Breast epithelium (tissue), 4 donors: ENCODE results near the gene ZNF780B. TPM values are rescaled to one million over a fixed set of nuclear protein-coding genes. Genes with fewer than 3 reads are reported as not detected.
A peak's percentile ranks its signal among the peaks of the same experiment; 100 is the strongest.

Experiments used
- DNase-seq, 2 donors: peaks; one replicate each; pipeline ENCODE4 v3.0.0-alpha.2; 2019; ENCODE audit warnings: low spot score in 2 of 2
- H3K27ac ChIP-seq, 2 donors: fragments of 200-600 bp; sonication (generic) in 1 of 2; one replicate each; pipeline ENCODE4 v1.5.1; 2016 to 2019; ENCODE audit warnings: mild to moderate bottlenecking in 1 of 2
- H3K27me3 ChIP-seq, 2 donors: fragments of 200-600 bp; sonication (generic) in 1 of 2; one replicate each; pipeline versions ENCODE4 v1.5.1 to v1.6.0; 2017 to 2019; ENCODE audit warnings: control low read depth in 1 of 2, mild to moderate bottlenecking in 1 of 2
- H3K36me3 ChIP-seq: fragments of 200-600 bp; one replicate; pipeline ENCODE4 v1.5.1; 2019
- H3K4me1 ChIP-seq, 2 donors: fragments of 200-600 bp; sonication (generic); one replicate each; pipeline ENCODE4 v1.5.1; 2016 to 2019; ENCODE audit warnings: control low read depth in 1 of 2
- H3K4me3 ChIP-seq, 3 donors: fragments of 200-600 bp; sonication (generic); 1 replicate in 2 of 3; 2 replicates in 1 of 3; pipeline ENCODE4 v1.5.1; 2016 to 2019; ENCODE audit warnings: mild to moderate bottlenecking in 3 of 3, moderate library complexity in 2 of 3
- H3K9me3 ChIP-seq, 2 donors: fragments of 200-600 bp; sonication (generic) in 1 of 2; one replicate each; pipeline ENCODE4 v1.5.1; 2016 to 2019; ENCODE audit warnings: control low read depth in 1 of 2
- POLR2A ChIP-seq: fragments of 450-650 bp; IDR thresholded peaks from one replicate; pipeline ENCODE4 v1.6.1; 2016; ENCODE audit warnings: antibody characterized with exemption, mild to moderate bottlenecking, moderate library complexity
- POLR2AphosphoS5 ChIP-seq, 3 donors: sonication (generic); formaldehyde crosslinking; IDR thresholded peaks; one replicate each; pipeline ENCODE4 v1.6.1; 2017; ENCODE audit warnings: antibody characterized with exemption in 3 of 3
- intact Hi-C: fragments of 100-400 bp; cut with DNase I; formaldehyde crosslinking; loops from one replicate; pipeline ENCODE4 v1.15.1; 2023; ENCODE audit warnings: low total_unique reads
- total RNA-seq, 3 donors: library from RNA; depleted of rRNA; stranded (reverse); fragments of >200 nt; gene quantifications; one replicate each; pipeline ENCODE4 v1.1.0, GENCODE V29; 2016
- TF ChIP-seq, protein P1 (sequence below), 3 donors: fragments of 450-650 bp; IDR thresholded peaks; one replicate each; pipeline ENCODE4 v1.5.1; 2016 to 2017; ENCODE audit warnings: antibody characterized with exemption in 3 of 3, mild to moderate bottlenecking in 3 of 3, moderate library complexity in 3 of 3

Gene ZNF780B
- total RNA-seq, 3 donors from 2014 or later: 12.5 to 30.4 (median 28.8) TPM

DNA sequence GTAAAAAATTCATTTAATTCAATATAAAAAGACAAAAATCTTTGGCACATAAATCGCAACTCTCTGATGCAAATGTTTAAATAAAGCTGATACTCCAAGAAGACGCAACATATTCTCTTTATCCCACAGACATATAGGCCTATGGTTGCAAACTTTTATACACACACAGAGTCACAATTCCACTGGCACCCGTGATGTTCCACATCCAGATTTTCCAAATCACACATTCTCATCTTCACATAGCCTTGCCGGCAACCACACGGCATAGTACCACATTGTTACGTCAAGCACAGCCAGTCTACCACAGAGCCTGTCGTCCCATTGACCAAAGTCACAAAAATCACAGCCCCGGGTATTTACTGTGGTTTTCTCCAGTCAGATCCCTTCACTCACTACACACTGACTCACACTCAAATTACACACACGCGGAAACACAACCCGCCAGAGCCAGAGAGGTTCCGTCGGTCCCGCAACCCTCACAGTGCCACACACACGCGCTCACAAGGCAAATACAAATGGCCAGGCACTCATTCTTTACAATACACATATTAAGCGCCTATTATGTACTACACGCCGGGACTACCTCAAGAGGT, 59.7 kb downstream of the ZNF780B start:
- DNase-seq: no peak
- Histone ChIP-seq H3K4me3 (peak overlapping the region; percentile 66 to 74 (median 71)), H3K27me3 (no peaks in the 10 kb centered on the region), H3K27ac (peak overlapping the region; percentile 85 to 94), H3K36me3 (no peaks in the 10 kb centered on the region), H3K4me1 (peaks cover 0 to 7% of the 10 kb centered on the region in 2 donors), H3K9me3 (peaks cover 9 to 13% of the 10 kb centered on the region in 2 donors)
- intact Hi-C loops: no loop called here
- no peak for TF ChIP-seq POLR2A
- TF ChIP-seq, protein P1, sequence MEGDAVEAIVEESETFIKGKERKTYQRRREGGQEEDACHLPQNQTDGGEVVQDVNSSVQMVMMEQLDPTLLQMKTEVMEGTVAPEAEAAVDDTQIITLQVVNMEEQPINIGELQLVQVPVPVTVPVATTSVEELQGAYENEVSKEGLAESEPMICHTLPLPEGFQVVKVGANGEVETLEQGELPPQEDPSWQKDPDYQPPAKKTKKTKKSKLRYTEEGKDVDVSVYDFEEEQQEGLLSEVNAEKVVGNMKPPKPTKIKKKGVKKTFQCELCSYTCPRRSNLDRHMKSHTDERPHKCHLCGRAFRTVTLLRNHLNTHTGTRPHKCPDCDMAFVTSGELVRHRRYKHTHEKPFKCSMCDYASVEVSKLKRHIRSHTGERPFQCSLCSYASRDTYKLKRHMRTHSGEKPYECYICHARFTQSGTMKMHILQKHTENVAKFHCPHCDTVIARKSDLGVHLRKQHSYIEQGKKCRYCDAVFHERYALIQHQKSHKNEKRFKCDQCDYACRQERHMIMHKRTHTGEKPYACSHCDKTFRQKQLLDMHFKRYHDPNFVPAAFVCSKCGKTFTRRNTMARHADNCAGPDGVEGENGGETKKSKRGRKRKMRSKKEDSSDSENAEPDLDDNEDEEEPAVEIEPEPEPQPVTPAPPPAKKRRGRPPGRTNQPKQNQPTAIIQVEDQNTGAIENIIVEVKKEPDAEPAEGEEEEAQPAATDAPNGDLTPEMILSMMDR (IDR thresholded peaks at IDR 0.05): no peak
- no peak for TF ChIP-seq POLR2AphosphoS5 (IDR thresholded peaks at IDR 0.05)

DNA sequence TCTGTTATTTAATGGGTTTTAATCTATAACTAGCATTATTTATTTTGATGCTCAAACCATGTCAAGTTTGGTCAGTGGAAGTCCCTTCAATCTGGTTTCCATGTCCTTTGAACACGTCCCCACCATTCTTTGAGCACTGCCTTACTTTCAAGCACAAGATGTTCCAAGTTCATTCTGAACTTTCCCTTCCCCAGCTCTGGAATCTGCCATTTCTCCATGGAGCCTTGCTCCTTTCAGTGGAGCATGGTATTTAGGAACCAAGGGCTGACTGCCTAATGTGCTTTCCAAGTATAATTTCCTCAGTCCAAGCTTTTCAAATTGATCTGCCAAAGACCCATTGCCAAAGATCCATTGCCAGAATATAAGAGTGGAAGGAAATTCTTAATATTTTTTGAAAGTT, 60.2 kb downstream of the ZNF780B start:
- no peak for DNase-seq
- peak overlapping the region in 2 of 3 donors; percentile 71 to 74 for H3K4me3 ChIP-seq
- TF ChIP-seq POLR2AphosphoS5 (IDR thresholded peaks at IDR 0.05) (no peak), POLR2A (no peak)
- TF ChIP-seq, protein P1 (IDR thresholded peaks at IDR 0.05): no peak
- H3K27ac ChIP-seq: no peak overlapping the region
- H3K36me3 ChIP-seq: no peaks in the 10 kb centered on the region
- intact Hi-C loops: no loop called here
- peaks cover 0 to 7% of the 10 kb centered on the region in 2 donors for H3K4me1 ChIP-seq
- H3K9me3 ChIP-seq: peaks cover 9 to 13% of the 10 kb centered on the region in 2 donors
- H3K27me3 ChIP-seq: no peaks in the 10 kb centered on the region

DNA sequence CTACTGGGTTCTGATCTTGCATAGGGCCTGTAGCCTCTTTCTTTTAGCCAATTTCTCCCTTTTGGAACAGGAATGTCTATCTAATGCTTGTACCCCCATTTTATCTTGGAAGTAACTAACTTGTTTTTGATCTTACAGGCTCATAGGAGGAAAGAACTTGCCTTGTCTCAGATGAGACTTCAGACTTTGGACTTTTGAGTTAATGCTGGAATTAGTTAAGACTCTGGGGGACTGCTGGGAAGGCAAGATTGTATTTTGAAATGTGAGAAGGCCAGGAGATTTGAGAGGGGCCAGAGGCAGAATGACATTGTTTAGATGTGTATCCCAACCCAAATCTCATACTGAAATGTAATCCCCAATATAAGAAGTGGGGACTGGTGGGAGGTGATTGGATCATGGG, 61.7 kb downstream of the ZNF780B start:
- Histone ChIP-seq H3K27me3 (no peaks in the 10 kb centered on the region), H3K9me3 (peaks cover 9 to 13% of the 10 kb centered on the region in 2 donors), H3K27ac (no peak overlapping the region), H3K4me3 (no peak overlapping the region), H3K36me3 (no peaks in the 10 kb centered on the region), H3K4me1 (peaks cover 0 to 7% of the 10 kb centered on the region in 2 donors)
- TF ChIP-seq, protein P1 (IDR thresholded peaks at IDR 0.05): no peak
- TF ChIP-seq POLR2A (no peak), POLR2AphosphoS5 (IDR thresholded peaks at IDR 0.05) (no peak)
- no peak for DNase-seq
- intact Hi-C loops: no loop called here

DNA sequence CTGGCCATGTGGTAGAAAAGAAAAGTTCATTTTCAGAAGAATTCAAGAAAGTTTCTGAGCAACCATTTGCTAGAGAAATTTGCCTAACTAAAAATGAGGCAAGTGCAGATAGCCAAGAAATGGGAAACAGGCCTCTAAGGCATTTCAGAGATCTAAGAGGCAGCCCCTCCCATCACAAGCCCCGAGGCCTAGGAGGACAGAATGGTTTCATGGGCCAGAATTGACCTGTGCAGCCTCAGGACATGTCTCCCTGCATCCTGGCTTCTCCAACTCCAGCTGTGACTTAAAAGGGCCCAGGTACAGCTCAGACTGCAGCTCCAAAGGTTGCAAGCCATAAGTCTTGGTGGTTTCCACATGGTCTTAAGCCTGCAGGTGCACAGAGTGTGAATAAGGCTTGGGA, 62.4 kb downstream of the ZNF780B start:
- TF ChIP-seq POLR2AphosphoS5 (IDR thresholded peaks at IDR 0.05) (no peak), POLR2A (no peak)
- TF ChIP-seq, protein P1 (IDR thresholded peaks at IDR 0.05): no peak
- no peak overlapping the region for H3K4me3 ChIP-seq

DNA sequence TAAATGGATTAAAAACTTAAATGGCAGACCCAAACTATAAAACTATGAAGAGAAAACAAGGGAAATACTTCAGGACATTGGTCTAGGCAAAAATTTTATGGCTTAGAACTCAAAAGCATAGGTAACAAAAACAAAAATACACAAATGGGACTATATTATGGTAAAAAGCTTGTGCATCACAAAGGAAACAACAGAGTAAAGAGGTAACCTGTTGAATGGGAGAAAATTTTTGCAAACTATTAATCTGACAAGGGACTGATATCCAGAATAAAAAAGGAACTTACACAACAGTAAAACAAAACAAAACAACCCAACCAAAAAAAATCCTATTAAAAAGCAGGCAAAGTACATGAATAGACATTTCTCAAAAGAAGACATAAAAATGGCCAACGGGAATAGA, 68.4 kb downstream of the ZNF780B start:
- H3K4me3 ChIP-seq: no peak overlapping the region

More for the DNA sequence above, 62.4 kb downstream of the ZNF780B start:
- no peaks in the 10 kb centered on the region for H3K27me3 ChIP-seq
- no peaks in the 10 kb centered on the region for H3K36me3 ChIP-seq
- no peak overlapping the region for H3K27ac ChIP-seq
- peaks cover 9 to 13% of the 10 kb centered on the region in 2 donors for H3K9me3 ChIP-seq
- intact Hi-C loops: no loop called here
- peaks cover 0 to 7% of the 10 kb centered on the region in 2 donors for H3K4me1 ChIP-seq
- DNase-seq: no peak

More for the DNA sequence above, 68.4 kb downstream of the ZNF780B start:
- no peak for DNase-seq
- no peak for TF ChIP-seq POLR2A
- TF ChIP-seq, protein P1 (IDR thresholded peaks at IDR 0.05): no peak
- no peak for TF ChIP-seq POLR2AphosphoS5 (IDR thresholded peaks at IDR 0.05)
- no peak overlapping the region for H3K27ac ChIP-seq
- intact Hi-C loops: no loop called here
- peaks cover 27 to 30% of the 10 kb centered on the region in 2 donors for H3K9me3 ChIP-seq
- no peaks in the 10 kb centered on the region for H3K36me3 ChIP-seq
- no peaks in the 10 kb centered on the region for H3K27me3 ChIP-seq
- H3K4me1 ChIP-seq: no peaks in the 10 kb centered on the region
